ENCODE results near the gene CAMK2D.

CAMK2D gene

DNA sequence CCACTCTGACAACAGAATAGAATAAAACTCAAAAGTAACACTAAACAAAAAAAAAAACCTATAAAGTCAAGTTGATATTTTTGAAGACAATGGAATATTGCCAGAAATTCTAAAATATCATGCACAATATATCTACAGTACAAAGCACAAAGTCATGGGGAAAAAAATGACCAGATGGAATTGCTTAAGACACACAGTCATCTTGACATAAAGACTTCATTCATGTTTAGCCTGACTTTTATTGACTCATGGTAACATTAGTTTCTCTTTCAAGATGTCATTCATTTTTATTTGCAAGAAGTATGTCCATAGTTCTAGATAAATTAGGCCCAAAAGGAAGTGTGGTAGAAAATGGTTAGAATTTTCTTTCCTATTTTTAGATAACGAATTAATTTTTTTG lies 259.1 kb downstream of the CAMK2D start:
- WGBS (ENCODE audit: insufficient coverage): 100% methylated on average over 1 of the region's 1 CpG
- peak in 1 of 3 donors; percentile 3 for DNase-seq
- Histone ChIP-seq H3K27me3 (replicated peaks in 2 of 5; ENCODE audit: control insufficient read depth in 4 of 5, insufficient read depth in 5 of 5, low read length in 4 of 5) (no peaks in the 10 kb centered on the region), H3K9me3 (ENCODE audit: control extremely low read depth in 1 of 5, control insufficient read depth in 4 of 5, insufficient read depth in 2 of 5, low read depth in 1 of 5, low read length in 4 of 5) (no peaks in the 10 kb centered on the region), H3K36me3 (ENCODE audit: control insufficient read depth in 4 of 4, insufficient read depth in 4 of 4, low read length in 3 of 4) (no peaks in the 10 kb centered on the region), H3K4me3 (ENCODE audit: control insufficient read depth in 1 of 7, extremely low read depth in 1 of 7, insufficient read depth in 4 of 7, low read depth in 2 of 7, low read length in 6 of 7) (no peak overlapping the region), H3K27ac (ENCODE audit: insufficient read depth in 1 of 2, low read depth in 1 of 2, low read length in 2 of 2, poor library complexity in 1 of 2, severe bottlenecking in 2 of 2) (no peak overlapping the region), H3K4me1 (ENCODE audit: control extremely low read depth in 1 of 4, control insufficient read depth in 4 of 4, insufficient read depth in 4 of 4, low read length in 3 of 4) (no peaks in the 10 kb centered on the region)
- ChIA-PET CTCF (no interaction called here), POLR2A (no interaction called here)

GRCh38 chr4:113500424-113500823 lies 261.1 kb downstream of the CAMK2D start:
- H3K4me1 ChIP-seq (ENCODE audit: control extremely low read depth in 1 of 4, control insufficient read depth in 4 of 4, insufficient read depth in 4 of 4, low read length in 3 of 4): no peaks in the 10 kb centered on the region
- ChIA-PET POLR2A (interaction anchor here (0.6 kb wide), 1 partner anchor 833 kb away, joined by 3 read pairs; no protein-coding TSS in a partner anchor), CTCF (no interaction called here)
- peaks cover 0 to 4% (median 0%) of the 10 kb centered on the region in 5 experiments for H3K9me3 ChIP-seq (ENCODE audit: control extremely low read depth in 1 of 5, control insufficient read depth in 4 of 5, insufficient read depth in 2 of 5, low read depth in 1 of 5, low read length in 4 of 5)
- H3K4me3 ChIP-seq (ENCODE audit: control insufficient read depth in 1 of 7, extremely low read depth in 1 of 7, insufficient read depth in 4 of 7, low read depth in 2 of 7, low read length in 6 of 7): no peak overlapping the region
- no peaks in the 10 kb centered on the region for H3K36me3 ChIP-seq (ENCODE audit: control insufficient read depth in 4 of 4, insufficient read depth in 4 of 4, low read length in 3 of 4)
- no peak overlapping the region for H3K27ac ChIP-seq (ENCODE audit: insufficient read depth in 1 of 2, low read depth in 1 of 2, low read length in 2 of 2, poor library complexity in 1 of 2, severe bottlenecking in 2 of 2)
- 100% methylated on average over 4 of the region's 4 CpGs for WGBS (ENCODE audit: insufficient coverage)
- no peak for DNase-seq
- H3K27me3 ChIP-seq (replicated peaks in 2 of 5; ENCODE audit: control insufficient read depth in 4 of 5, insufficient read depth in 5 of 5, low read length in 4 of 5): no peaks in the 10 kb centered on the region

- ChIA-PET POLR2A (no interaction called here), CTCF (no interaction called here)
- H3K4me1 ChIP-seq (ENCODE audit: control extremely low read depth in 1 of 4, control insufficient read depth in 4 of 4, insufficient read depth in 4 of 4, low read length in 3 of 4): no peaks in the 10 kb centered on the region
- no peaks in the 10 kb centered on the region for H3K27me3 ChIP-seq (replicated peaks in 2 of 5; ENCODE audit: control insufficient read depth in 4 of 5, insufficient read depth in 5 of 5, low read length in 4 of 5)
- no peaks in the 10 kb centered on the region for H3K36me3 ChIP-seq (ENCODE audit: control insufficient read depth in 4 of 4, insufficient read depth in 4 of 4, low read length in 3 of 4)
- H3K4me3 ChIP-seq (ENCODE audit: control insufficient read depth in 1 of 7, extremely low read depth in 1 of 7, insufficient read depth in 4 of 7, low read depth in 2 of 7, low read length in 6 of 7): no peak overlapping the region
- H3K27ac ChIP-seq (ENCODE audit: insufficient read depth in 1 of 2, low read depth in 1 of 2, low read length in 2 of 2, poor library complexity in 1 of 2, severe bottlenecking in 2 of 2): no peak overlapping the region
- no peak for DNase-seq
- peaks cover 0 to 4% (median 0%) of the 10 kb centered on the region in 5 experiments for H3K9me3 ChIP-seq (ENCODE audit: control extremely low read depth in 1 of 5, control insufficient read depth in 4 of 5, insufficient read depth in 2 of 5, low read depth in 1 of 5, low read length in 4 of 5)
- no CpG with 5 or more reads among the region's 1 CpG for WGBS (ENCODE audit: insufficient coverage)
Measured at GRCh38 chr4:113499696-113500095, 261.8 kb downstream of the CAMK2D start.

- H3K9me3 ChIP-seq (ENCODE audit: control extremely low read depth in 1 of 5, control insufficient read depth in 4 of 5, insufficient read depth in 2 of 5, low read depth in 1 of 5, low read length in 4 of 5): peaks cover 0 to 4% (median 0%) of the 10 kb centered on the region in 5 experiments
- DNase-seq: no peak
- H3K27me3 ChIP-seq (replicated peaks in 2 of 5; ENCODE audit: control insufficient read depth in 4 of 5, insufficient read depth in 5 of 5, low read length in 4 of 5): no peaks in the 10 kb centered on the region
- H3K27ac ChIP-seq (ENCODE audit: insufficient read depth in 1 of 2, low read depth in 1 of 2, low read length in 2 of 2, poor library complexity in 1 of 2, severe bottlenecking in 2 of 2): no peak overlapping the region
- CTCF ChIA-PET: no interaction called here
- no CpG with 5 or more reads among the region's 1 CpG for WGBS (ENCODE audit: insufficient coverage)
- H3K4me3 ChIP-seq (ENCODE audit: control insufficient read depth in 1 of 7, extremely low read depth in 1 of 7, insufficient read depth in 4 of 7, low read depth in 2 of 7, low read length in 6 of 7): no peak overlapping the region
- POLR2A ChIA-PET: no interaction called here
- H3K36me3 ChIP-seq (ENCODE audit: control insufficient read depth in 4 of 4, insufficient read depth in 4 of 4, low read length in 3 of 4): no peaks in the 10 kb centered on the region
- no peaks in the 10 kb centered on the region for H3K4me1 ChIP-seq (ENCODE audit: control extremely low read depth in 1 of 4, control insufficient read depth in 4 of 4, insufficient read depth in 4 of 4, low read length in 3 of 4)
Measured at GRCh38 chr4:113499166-113499565, 262.4 kb downstream of the CAMK2D start.

- CTCF ChIA-PET: no interaction called here
- no peak overlapping the region for H3K27ac ChIP-seq (ENCODE audit: insufficient read depth in 1 of 2, low read depth in 1 of 2, low read length in 2 of 2, poor library complexity in 1 of 2, severe bottlenecking in 2 of 2)
- WGBS (ENCODE audit: insufficient coverage): 100% methylated on average over 3 of the region's 3 CpGs
- no peaks in the 10 kb centered on the region for H3K36me3 ChIP-seq (ENCODE audit: control insufficient read depth in 4 of 4, insufficient read depth in 4 of 4, low read length in 3 of 4)
- H3K9me3 ChIP-seq (ENCODE audit: control extremely low read depth in 1 of 5, control insufficient read depth in 4 of 5, insufficient read depth in 2 of 5, low read depth in 1 of 5, low read length in 4 of 5): peaks cover 0 to 4% (median 0%) of the 10 kb centered on the region in 5 experiments
- POLR2A ChIA-PET: interaction anchor here (0.7 kb wide), 1 partner anchor 63 kb away, joined by 3 read pairs; no protein-coding TSS in a partner anchor
- H3K27me3 ChIP-seq (replicated peaks in 2 of 5; ENCODE audit: control insufficient read depth in 4 of 5, insufficient read depth in 5 of 5, low read length in 4 of 5): no peaks in the 10 kb centered on the region
- H3K4me1 ChIP-seq (ENCODE audit: control extremely low read depth in 1 of 4, control insufficient read depth in 4 of 4, insufficient read depth in 4 of 4, low read length in 3 of 4): no peaks in the 10 kb centered on the region
- no peak for DNase-seq
- H3K4me3 ChIP-seq (ENCODE audit: control insufficient read depth in 1 of 7, extremely low read depth in 1 of 7, insufficient read depth in 4 of 7, low read depth in 2 of 7, low read length in 6 of 7): no peak overlapping the region
Measured at GRCh38 chr4:113497154-113497884, 264.2 kb downstream of the CAMK2D start.

DNA sequence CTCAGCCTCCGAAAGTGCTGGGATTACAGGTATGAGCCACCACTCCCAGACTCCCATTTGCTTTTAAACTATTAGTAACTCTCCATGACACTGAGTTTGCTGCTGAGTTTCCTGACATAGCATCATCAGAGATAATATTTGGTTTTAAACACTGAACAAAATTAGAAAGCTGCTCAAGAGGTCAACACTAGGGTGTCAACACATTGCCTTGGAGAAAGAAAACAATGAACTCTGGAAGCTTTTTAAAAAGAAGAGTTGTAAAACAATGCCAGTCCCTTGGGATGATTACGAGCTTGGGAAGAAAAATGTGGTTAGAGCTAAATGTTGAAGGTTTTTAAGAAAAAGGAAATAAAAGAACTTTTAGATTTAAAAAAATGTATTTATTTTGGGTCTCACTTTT lies 264.8 kb downstream of the CAMK2D start:
- H3K9me3 ChIP-seq (ENCODE audit: control extremely low read depth in 1 of 5, control insufficient read depth in 4 of 5, insufficient read depth in 2 of 5, low read depth in 1 of 5, low read length in 4 of 5): peaks cover 0 to 4% (median 0%) of the 10 kb centered on the region in 5 experiments
- no peak overlapping the region for H3K27ac ChIP-seq (ENCODE audit: insufficient read depth in 1 of 2, low read depth in 1 of 2, low read length in 2 of 2, poor library complexity in 1 of 2, severe bottlenecking in 2 of 2)
- no peak overlapping the region for H3K4me3 ChIP-seq (ENCODE audit: control insufficient read depth in 1 of 7, extremely low read depth in 1 of 7, insufficient read depth in 4 of 7, low read depth in 2 of 7, low read length in 6 of 7)
- H3K27me3 ChIP-seq (replicated peaks in 2 of 5; ENCODE audit: control insufficient read depth in 4 of 5, insufficient read depth in 5 of 5, low read length in 4 of 5): no peaks in the 10 kb centered on the region
- ChIA-PET POLR2A (interaction anchor here (0.7 kb wide), 1 partner anchor 64 kb away, joined by 3 read pairs; no protein-coding TSS in a partner anchor), CTCF (interaction anchor here (0.6 to 1.0 kb wide), 2 partner anchors 8 to 12 kb away, joined by 4 read pairs; no protein-coding TSS in a partner anchor)
- no peaks in the 10 kb centered on the region for H3K36me3 ChIP-seq (ENCODE audit: control insufficient read depth in 4 of 4, insufficient read depth in 4 of 4, low read length in 3 of 4)
- H3K4me1 ChIP-seq (ENCODE audit: control extremely low read depth in 1 of 4, control insufficient read depth in 4 of 4, insufficient read depth in 4 of 4, low read length in 3 of 4): no peaks in the 10 kb centered on the region
- WGBS (ENCODE audit: insufficient coverage): 69% methylated on average over 1 of the region's 2 CpGs
- no peak for DNase-seq

- Histone ChIP-seq H3K4me1 (ENCODE audit: control extremely low read depth in 1 of 4, control insufficient read depth in 4 of 4, insufficient read depth in 4 of 4, low read length in 3 of 4) (no peaks in the 10 kb centered on the region), H3K36me3 (ENCODE audit: control insufficient read depth in 4 of 4, insufficient read depth in 4 of 4, low read length in 3 of 4) (no peaks in the 10 kb centered on the region), H3K9me3 (ENCODE audit: control extremely low read depth in 1 of 5, control insufficient read depth in 4 of 5, insufficient read depth in 2 of 5, low read depth in 1 of 5, low read length in 4 of 5) (peaks cover 0 to 4% (median 0%) of the 10 kb centered on the region in 5 experiments), H3K27ac (ENCODE audit: insufficient read depth in 1 of 2, low read depth in 1 of 2, low read length in 2 of 2, poor library complexity in 1 of 2, severe bottlenecking in 2 of 2) (no peak overlapping the region), H3K27me3 (replicated peaks in 2 of 5; ENCODE audit: control insufficient read depth in 4 of 5, insufficient read depth in 5 of 5, low read length in 4 of 5) (no peaks in the 10 kb centered on the region), H3K4me3 (ENCODE audit: control insufficient read depth in 1 of 7, extremely low read depth in 1 of 7, insufficient read depth in 4 of 7, low read depth in 2 of 7, low read length in 6 of 7) (no peak overlapping the region)
- CTCF ChIA-PET: interaction anchor here (1.0 kb wide), 1 partner anchor 11 kb away, joined by 4 read pairs; no protein-coding TSS in a partner anchor
- WGBS (ENCODE audit: insufficient coverage): 100% methylated on average over 5 of the region's 6 CpGs
- no peak for DNase-seq
- POLR2A ChIA-PET: no interaction called here
Measured at GRCh38 chr4:113495790-113496189, 265.7 kb downstream of the CAMK2D start.
